HEK293 (cell line): ENCODE results near the gene MYLK4.
A peak's percentile ranks its signal among the peaks of the same experiment; 100 is the strongest.

Source experiments
- CTCF ChIA-PET: fragments of 350-600 bp; formaldehyde crosslinking; extraction: SDS; loops from one replicate; lab custom pipeline; 2021; ENCODE audit warnings: antibody characterized with exemption; lab: Yijun Ruan, JAX
- POLR2A ChIA-PET: fragments of 300-600 bp; formaldehyde crosslinking; extraction: SDS; loops from one replicate; lab custom pipeline; 2020; ENCODE audit warnings: antibody characterized with exemption, inconsistent platforms; lab: Yijun Ruan, JAX
- H3K27ac ChIP-seq: fragments of 200-500 bp; sonication (Bioruptor generic); 2 replicates; pipeline ENCODE4 v1.5.1; 2014; ENCODE audit warnings: low read depth, low read length, control low read depth, inconsistent platforms; ENCODE audit errors: extremely low read depth
- H3K36me3 ChIP-seq, 2 experiments: fragments of 200-500 bp in 1 of 2; sonication (Bioruptor generic) in 1 of 2; 1 replicate in 1 of 2; 2 replicates in 1 of 2; pipeline ENCODE4 v1.5.1; 2014 to 2017; ENCODE audit warnings: inconsistent platforms in 2 of 2, low read length in 2 of 2; ENCODE audit not compliant: control insufficient read depth in 2 of 2, insufficient read depth in 1 of 2
- H3K4me1 ChIP-seq: fragments of 200-500 bp; sonication (Bioruptor generic); 2 replicates; pipeline ENCODE4 v1.5.1; 2014; ENCODE audit warnings: mild to moderate bottlenecking, low read length, inconsistent platforms; ENCODE audit not compliant: control insufficient read depth, insufficient read depth
- H3K4me3 ChIP-seq: 2 replicates; pipeline ENCODE4 v1.5.1; 2011; ENCODE audit warnings: low read depth, mild to moderate bottlenecking, control low read depth, low read length, moderate library complexity
- H3K9me3 ChIP-seq: fragments of 200-500 bp; sonication (Bioruptor generic); 2 replicates; pipeline ENCODE4 v1.5.1; 2014; ENCODE audit warnings: low read depth, low read length, inconsistent platforms; ENCODE audit not compliant: control insufficient read depth, insufficient read depth
- EGR2 ChIP-seq: fragments of 450-650 bp; formaldehyde crosslinking; IDR thresholded peaks from 2 replicates; pipeline ENCODE4 v1.5.1; 2016; ENCODE audit warnings: low read depth, missing biosample characterization, missing genetic modification characterization
- KLF10 ChIP-seq: fragments of 450-650 bp; IDR thresholded peaks from 2 replicates; pipeline ENCODE4 v1.5.1; 2018; ENCODE audit warnings: missing biosample characterization, mild to moderate bottlenecking, missing genetic modification characterization
- KLF8 ChIP-seq: fragments of 450-650 bp; formaldehyde crosslinking; IDR thresholded peaks from 2 replicates; pipeline ENCODE4 v1.5.1; 2016; ENCODE audit warnings: missing biosample characterization, missing genetic modification characterization
- KLF9 ChIP-seq: fragments of 450-650 bp; formaldehyde crosslinking; IDR thresholded peaks from 2 replicates; pipeline ENCODE4 v1.5.1; 2016; ENCODE audit warnings: missing biosample characterization, missing genetic modification characterization, low read depth
- SP3 ChIP-seq: fragments of 450-650 bp; formaldehyde crosslinking; IDR thresholded peaks from 2 replicates; pipeline ENCODE4 v1.5.1; 2016; ENCODE audit warnings: missing biosample characterization, missing genetic modification characterization
- ZFHX2 ChIP-seq: fragments of 450-650 bp; formaldehyde crosslinking; conservative IDR thresholded peaks from 2 replicates; pipeline ENCODE4 v1.5.1; 2016; ENCODE audit warnings: missing biosample characterization, missing genetic modification characterization
- ZFP69B ChIP-seq: fragments of 450-650 bp; formaldehyde crosslinking; IDR thresholded peaks from 2 replicates; pipeline ENCODE4 v1.5.1; 2016; ENCODE audit warnings: missing biosample characterization, missing genetic modification characterization
- ZIC2 ChIP-seq: fragments of 450-650 bp; formaldehyde crosslinking; IDR thresholded peaks from 2 replicates; pipeline ENCODE4 v1.5.1; 2016; ENCODE audit warnings: missing biosample characterization, missing genetic modification characterization
- ZNF354C ChIP-seq: fragments of 450-650 bp; formaldehyde crosslinking; IDR thresholded peaks from 2 replicates; pipeline ENCODE4 v1.5.1; 2016; ENCODE audit warnings: missing biosample characterization, missing genetic modification characterization, low read depth, borderline replicate concordance
- ZNF394 ChIP-seq: fragments of 450-650 bp; formaldehyde crosslinking; IDR thresholded peaks from 2 replicates; pipeline ENCODE4 v1.5.1; 2016; ENCODE audit warnings: missing biosample characterization, missing genetic modification characterization, mild to moderate bottlenecking, moderate library complexity, borderline replicate concordance
- ZNF426 ChIP-seq: fragments of 450-650 bp; formaldehyde crosslinking; IDR thresholded peaks from 2 replicates; pipeline ENCODE4 v1.5.1; 2017; ENCODE audit warnings: missing biosample characterization, missing genetic modification characterization, mild to moderate bottlenecking, inconsistent platforms, moderate library complexity
- ZNF529 ChIP-seq: fragments of 450-650 bp; formaldehyde crosslinking; IDR thresholded peaks from 2 replicates; pipeline ENCODE4 v1.5.1; 2017; ENCODE audit warnings: missing genetic modification characterization, missing biosample characterization; ENCODE audit not compliant: insufficient replicate concordance
- ZNF677 ChIP-seq: fragments of 450-650 bp; IDR thresholded peaks from 2 replicates; pipeline ENCODE4 v1.5.0; 2018; ENCODE audit warnings: missing biosample characterization, mild to moderate bottlenecking, missing genetic modification characterization, moderate library complexity
- ZNF830 ChIP-seq: fragments of 450-650 bp; IDR thresholded peaks from 2 replicates; pipeline ENCODE4 v1.5.0; 2018; ENCODE audit warnings: missing biosample characterization, missing genetic modification characterization, low read depth, mild to moderate bottlenecking, moderate library complexity
- TF ChIP-seq, protein P1 (sequence below): fragments of 450-650 bp; formaldehyde crosslinking; IDR thresholded peaks from 2 replicates; pipeline ENCODE4 v1.5.1; 2016; ENCODE audit warnings: missing biosample characterization, missing genetic modification characterization
- TF ChIP-seq, protein P2 (sequence below): fragments of 450-650 bp; formaldehyde crosslinking; IDR thresholded peaks from 2 replicates; pipeline ENCODE4 v1.5.1; 2016; ENCODE audit warnings: missing biosample characterization, missing genetic modification characterization
- TF ChIP-seq, protein P3 (sequence below): fragments of 450-650 bp; formaldehyde crosslinking; IDR thresholded peaks from 2 replicates; pipeline ENCODE4 v1.5.1; 2016; ENCODE audit warnings: missing biosample characterization, missing genetic modification characterization, low read depth
- TF ChIP-seq, protein P4 (sequence below): fragments of 450-650 bp; formaldehyde crosslinking; IDR thresholded peaks from 2 replicates; pipeline ENCODE4 v1.5.1; 2016; ENCODE audit warnings: missing biosample characterization, missing genetic modification characterization
- TF ChIP-seq, protein P5 (sequence below): fragments of 450-650 bp; formaldehyde crosslinking; IDR thresholded peaks from 2 replicates; pipeline ENCODE4 v1.5.1; 2016; ENCODE audit warnings: missing biosample characterization, missing genetic modification characterization
- TF ChIP-seq, protein P6 (sequence below): sonication (generic); formaldehyde crosslinking; IDR thresholded peaks from 2 replicates; pipeline ENCODE4 v1.8.1; 2022; ENCODE audit warnings: mild to moderate bottlenecking, moderate library complexity, missing genetic modification reagents

MYLK4 gene

DNA sequence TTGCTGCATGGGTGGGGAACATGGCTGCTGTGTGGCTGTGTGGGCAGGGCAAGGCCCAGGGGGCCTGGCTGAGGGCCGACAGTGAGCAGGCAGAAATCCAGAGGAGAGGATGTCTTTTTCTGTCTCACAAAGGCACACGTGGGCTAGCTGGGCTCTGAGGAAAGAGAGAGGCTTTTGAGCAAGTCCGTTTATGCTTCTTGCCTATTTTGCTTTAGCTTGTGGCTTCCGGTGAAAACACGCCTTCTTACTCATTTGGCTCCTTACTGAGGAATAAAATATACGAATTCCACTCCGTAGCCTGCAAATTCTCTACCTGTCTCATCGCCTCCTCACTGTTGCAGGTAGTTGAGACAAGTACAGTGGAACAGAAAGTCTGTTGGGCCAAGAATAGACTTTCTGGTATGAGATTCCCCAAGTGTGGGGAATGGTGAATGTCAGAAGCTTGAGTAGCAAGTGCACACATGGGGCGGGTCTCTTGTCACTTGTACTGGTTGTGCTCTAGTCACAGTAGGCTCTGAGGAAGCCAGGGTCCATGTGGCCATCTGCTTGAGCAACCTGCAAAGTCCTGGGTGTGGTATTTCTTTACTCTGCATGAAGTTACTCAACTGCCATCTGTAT is 42.9 kb upstream of the MYLK4 start:
- H3K4me1 ChIP-seq = no peaks in the 10 kb centered on the region
- ChIA-PET POLR2A (no interaction called here), CTCF (interaction anchor here (0.6 to 2.0 kb wide), 9 partner anchors 13 to 196 kb away, joined by 3 to 6 read pairs (median 3); no protein-coding TSS in a partner anchor)
- H3K4me3 ChIP-seq = no peak overlapping the region
- no peaks in the 10 kb centered on the region for H3K9me3 ChIP-seq
- TF ChIP-seq KLF8 = no peak
- peak; percentile 49; the same call in 1 of the 2 replicates for TF ChIP-seq ZFHX2 (tag by site-specific recombination)
- TF ChIP-seq ZNF830 (tag by site-specific recombination) = no peak
- peak; percentile 25; the same call in 1 of the 2 replicates for TF ChIP-seq ZIC2 (tag by site-specific recombination)
- no peak for TF ChIP-seq ZNF677 (tag by site-specific recombination)
- no peak for TF ChIP-seq ZNF529 (tag by site-specific recombination)
- TF ChIP-seq, protein P1, sequence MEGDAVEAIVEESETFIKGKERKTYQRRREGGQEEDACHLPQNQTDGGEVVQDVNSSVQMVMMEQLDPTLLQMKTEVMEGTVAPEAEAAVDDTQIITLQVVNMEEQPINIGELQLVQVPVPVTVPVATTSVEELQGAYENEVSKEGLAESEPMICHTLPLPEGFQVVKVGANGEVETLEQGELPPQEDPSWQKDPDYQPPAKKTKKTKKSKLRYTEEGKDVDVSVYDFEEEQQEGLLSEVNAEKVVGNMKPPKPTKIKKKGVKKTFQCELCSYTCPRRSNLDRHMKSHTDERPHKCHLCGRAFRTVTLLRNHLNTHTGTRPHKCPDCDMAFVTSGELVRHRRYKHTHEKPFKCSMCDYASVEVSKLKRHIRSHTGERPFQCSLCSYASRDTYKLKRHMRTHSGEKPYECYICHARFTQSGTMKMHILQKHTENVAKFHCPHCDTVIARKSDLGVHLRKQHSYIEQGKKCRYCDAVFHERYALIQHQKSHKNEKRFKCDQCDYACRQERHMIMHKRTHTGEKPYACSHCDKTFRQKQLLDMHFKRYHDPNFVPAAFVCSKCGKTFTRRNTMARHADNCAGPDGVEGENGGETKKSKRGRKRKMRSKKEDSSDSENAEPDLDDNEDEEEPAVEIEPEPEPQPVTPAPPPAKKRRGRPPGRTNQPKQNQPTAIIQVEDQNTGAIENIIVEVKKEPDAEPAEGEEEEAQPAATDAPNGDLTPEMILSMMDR (tag by site-specific recombination) = no peak
- no peak for TF ChIP-seq ZFP69B (tag by site-specific recombination)
- TF ChIP-seq KLF10 (tag by site-specific recombination) = no peak
- no peak for TF ChIP-seq KLF9 (tag by site-specific recombination)
- TF ChIP-seq, protein P2, sequence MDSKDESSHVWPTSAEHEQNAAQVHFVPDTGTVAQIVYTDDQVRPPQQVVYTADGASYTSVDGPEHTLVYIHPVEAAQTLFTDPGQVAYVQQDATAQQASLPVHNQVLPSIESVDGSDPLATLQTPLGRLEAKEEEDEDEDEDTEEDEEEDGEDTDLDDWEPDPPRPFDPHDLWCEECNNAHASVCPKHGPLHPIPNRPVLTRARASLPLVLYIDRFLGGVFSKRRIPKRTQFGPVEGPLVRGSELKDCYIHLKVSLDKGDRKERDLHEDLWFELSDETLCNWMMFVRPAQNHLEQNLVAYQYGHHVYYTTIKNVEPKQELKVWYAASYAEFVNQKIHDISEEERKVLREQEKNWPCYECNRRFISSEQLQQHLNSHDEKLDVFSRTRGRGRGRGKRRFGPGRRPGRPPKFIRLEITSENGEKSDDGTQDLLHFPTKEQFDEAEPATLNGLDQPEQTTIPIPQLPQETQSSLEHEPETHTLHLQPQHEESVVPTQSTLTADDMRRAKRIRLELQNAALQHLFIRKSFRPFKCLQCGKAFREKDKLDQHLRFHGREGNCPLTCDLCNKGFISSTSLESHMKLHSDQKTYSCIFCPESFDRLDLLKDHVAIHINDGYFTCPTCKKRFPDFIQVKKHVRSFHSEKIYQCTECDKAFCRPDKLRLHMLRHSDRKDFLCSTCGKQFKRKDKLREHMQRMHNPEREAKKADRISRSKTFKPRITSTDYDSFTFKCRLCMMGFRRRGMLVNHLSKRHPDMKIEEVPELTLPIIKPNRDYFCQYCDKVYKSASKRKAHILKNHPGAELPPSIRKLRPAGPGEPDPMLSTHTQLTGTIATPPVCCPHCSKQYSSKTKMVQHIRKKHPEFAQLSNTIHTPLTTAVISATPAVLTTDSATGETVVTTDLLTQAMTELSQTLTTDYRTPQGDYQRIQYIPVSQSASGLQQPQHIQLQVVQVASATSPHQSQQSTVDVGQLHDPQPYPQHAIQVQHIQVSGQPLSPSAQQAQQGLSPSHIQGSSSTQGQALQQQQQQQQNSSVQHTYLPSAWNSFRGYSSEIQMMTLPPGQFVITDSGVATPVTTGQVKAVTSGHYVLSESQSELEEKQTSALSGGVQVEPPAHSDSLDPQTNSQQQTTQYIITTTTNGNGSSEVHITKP (tag by site-specific recombination) = no peak
- TF ChIP-seq EGR2 (tag by site-specific recombination) = 0 out of 2 replicates have a peak, but pooled peaks have one; percentile 31
- TF ChIP-seq SP3 (tag by site-specific recombination) = no peak
- TF ChIP-seq ZNF394 (tag by site-specific recombination) = no peak
- TF ChIP-seq, protein P3, sequence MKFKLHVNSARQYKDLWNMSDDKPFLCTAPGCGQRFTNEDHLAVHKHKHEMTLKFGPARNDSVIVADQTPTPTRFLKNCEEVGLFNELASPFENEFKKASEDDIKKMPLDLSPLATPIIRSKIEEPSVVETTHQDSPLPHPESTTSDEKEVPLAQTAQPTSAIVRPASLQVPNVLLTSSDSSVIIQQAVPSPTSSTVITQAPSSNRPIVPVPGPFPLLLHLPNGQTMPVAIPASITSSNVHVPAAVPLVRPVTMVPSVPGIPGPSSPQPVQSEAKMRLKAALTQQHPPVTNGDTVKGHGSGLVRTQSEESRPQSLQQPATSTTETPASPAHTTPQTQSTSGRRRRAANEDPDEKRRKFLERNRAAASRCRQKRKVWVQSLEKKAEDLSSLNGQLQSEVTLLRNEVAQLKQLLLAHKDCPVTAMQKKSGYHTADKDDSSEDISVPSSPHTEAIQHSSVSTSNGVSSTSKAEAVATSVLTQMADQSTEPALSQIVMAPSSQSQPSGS (tag by site-specific recombination) = no peak
- TF ChIP-seq, protein P4, sequence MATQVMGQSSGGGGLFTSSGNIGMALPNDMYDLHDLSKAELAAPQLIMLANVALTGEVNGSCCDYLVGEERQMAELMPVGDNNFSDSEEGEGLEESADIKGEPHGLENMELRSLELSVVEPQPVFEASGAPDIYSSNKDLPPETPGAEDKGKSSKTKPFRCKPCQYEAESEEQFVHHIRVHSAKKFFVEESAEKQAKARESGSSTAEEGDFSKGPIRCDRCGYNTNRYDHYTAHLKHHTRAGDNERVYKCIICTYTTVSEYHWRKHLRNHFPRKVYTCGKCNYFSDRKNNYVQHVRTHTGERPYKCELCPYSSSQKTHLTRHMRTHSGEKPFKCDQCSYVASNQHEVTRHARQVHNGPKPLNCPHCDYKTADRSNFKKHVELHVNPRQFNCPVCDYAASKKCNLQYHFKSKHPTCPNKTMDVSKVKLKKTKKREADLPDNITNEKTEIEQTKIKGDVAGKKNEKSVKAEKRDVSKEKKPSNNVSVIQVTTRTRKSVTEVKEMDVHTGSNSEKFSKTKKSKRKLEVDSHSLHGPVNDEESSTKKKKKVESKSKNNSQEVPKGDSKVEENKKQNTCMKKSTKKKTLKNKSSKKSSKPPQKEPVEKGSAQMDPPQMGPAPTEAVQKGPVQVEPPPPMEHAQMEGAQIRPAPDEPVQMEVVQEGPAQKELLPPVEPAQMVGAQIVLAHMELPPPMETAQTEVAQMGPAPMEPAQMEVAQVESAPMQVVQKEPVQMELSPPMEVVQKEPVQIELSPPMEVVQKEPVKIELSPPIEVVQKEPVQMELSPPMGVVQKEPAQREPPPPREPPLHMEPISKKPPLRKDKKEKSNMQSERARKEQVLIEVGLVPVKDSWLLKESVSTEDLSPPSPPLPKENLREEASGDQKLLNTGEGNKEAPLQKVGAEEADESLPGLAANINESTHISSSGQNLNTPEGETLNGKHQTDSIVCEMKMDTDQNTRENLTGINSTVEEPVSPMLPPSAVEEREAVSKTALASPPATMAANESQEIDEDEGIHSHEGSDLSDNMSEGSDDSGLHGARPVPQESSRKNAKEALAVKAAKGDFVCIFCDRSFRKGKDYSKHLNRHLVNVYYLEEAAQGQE (tag by site-specific recombination) = no peak
- TF ChIP-seq, protein P5, sequence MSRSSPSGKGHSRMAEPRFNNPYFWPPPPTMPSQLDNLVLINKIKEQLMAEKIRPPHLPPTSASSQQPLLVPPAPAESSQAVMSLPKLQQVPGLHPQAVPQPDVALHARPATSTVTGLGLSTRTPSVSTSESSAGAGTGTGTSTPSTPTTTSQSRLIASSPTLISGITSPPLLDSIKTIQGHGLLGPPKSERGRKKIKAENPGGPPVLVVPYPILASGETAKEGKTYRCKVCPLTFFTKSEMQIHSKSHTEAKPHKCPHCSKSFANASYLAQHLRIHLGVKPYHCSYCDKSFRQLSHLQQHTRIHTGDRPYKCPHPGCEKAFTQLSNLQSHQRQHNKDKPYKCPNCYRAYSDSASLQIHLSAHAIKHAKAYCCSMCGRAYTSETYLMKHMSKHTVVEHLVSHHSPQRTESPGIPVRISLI (tag by site-specific recombination) = no peak
- TF ChIP-seq, protein P6, sequence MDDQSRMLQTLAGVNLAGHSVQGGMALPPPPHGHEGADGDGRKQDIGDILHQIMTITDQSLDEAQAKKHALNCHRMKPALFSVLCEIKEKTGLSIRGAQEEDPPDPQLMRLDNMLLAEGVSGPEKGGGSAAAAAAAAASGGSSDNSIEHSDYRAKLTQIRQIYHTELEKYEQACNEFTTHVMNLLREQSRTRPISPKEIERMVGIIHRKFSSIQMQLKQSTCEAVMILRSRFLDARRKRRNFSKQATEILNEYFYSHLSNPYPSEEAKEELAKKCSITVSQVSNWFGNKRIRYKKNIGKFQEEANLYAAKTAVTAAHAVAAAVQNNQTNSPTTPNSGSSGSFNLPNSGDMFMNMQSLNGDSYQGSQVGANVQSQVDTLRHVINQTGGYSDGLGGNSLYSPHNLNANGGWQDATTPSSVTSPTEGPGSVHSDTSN (CRISPR knock-in tag) = no peak
- TF ChIP-seq ZNF426 (tag by site-specific recombination) = no peak
- no peak for TF ChIP-seq ZNF354C (tag by site-specific recombination)
- H3K36me3 ChIP-seq = no peaks in the 10 kb centered on the region
- H3K27ac ChIP-seq = no peak overlapping the region
